Adipocyte (in vitro differentiated cells): ENCODE data around the gene ARMC8.

Experiments used
- DNase-seq: peaks from one replicate; pipeline ENCODE4 v3.0.0-alpha.2; 2015; ENCODE audit warnings: low read depth
- H3K27me3 ChIP-seq: replicated peaks from 2 replicates; pipeline ENCODE4 v1.7.0; 2013; ENCODE audit warnings: mild to moderate bottlenecking, low read length, moderate library complexity; ENCODE audit not compliant: control insufficient read depth, insufficient read depth
- H3K36me3 ChIP-seq: 2 replicates; pipeline ENCODE4 v1.7.0; 2013; ENCODE audit warnings: low read length, mild to moderate bottlenecking, moderate library complexity; ENCODE audit not compliant: control insufficient read depth, insufficient read depth, severe bottlenecking
- H3K4me1 ChIP-seq: 2 replicates; pipeline ENCODE4 v1.7.0; 2013; ENCODE audit warnings: mild to moderate bottlenecking, low read length, moderate library complexity; ENCODE audit not compliant: control insufficient read depth, insufficient read depth
- H3K4me3 ChIP-seq: 2 replicates; pipeline ENCODE4 v1.7.0; 2013; ENCODE audit warnings: mild to moderate bottlenecking, low read length, moderate library complexity
- H3K9ac ChIP-seq: 2 replicates; pipeline ENCODE4 v1.7.0; 2013; ENCODE audit warnings: mild to moderate bottlenecking, low read length, moderate library complexity
- H3K9me3 ChIP-seq: 2 replicates; pipeline ENCODE4 v1.7.0; 2013; ENCODE audit warnings: mild to moderate bottlenecking, low read length, moderate library complexity; ENCODE audit not compliant: control insufficient read depth

Gene ARMC8

GRCh38 chr3:138200424-138200823, 13.3 kb downstream of the ARMC8 start:
- Histone ChIP-seq H3K4me3 (no peak overlapping the region), H3K9me3 (no peaks in the 10 kb centered on the region), H3K36me3 (peaks cover 20% of the 10 kb centered on the region), H3K27me3 (no peaks in the 10 kb centered on the region), H3K4me1 (peaks cover 25% of the 10 kb centered on the region), H3K9ac (no peak overlapping the region)
- DNase-seq = no peak

DNA sequence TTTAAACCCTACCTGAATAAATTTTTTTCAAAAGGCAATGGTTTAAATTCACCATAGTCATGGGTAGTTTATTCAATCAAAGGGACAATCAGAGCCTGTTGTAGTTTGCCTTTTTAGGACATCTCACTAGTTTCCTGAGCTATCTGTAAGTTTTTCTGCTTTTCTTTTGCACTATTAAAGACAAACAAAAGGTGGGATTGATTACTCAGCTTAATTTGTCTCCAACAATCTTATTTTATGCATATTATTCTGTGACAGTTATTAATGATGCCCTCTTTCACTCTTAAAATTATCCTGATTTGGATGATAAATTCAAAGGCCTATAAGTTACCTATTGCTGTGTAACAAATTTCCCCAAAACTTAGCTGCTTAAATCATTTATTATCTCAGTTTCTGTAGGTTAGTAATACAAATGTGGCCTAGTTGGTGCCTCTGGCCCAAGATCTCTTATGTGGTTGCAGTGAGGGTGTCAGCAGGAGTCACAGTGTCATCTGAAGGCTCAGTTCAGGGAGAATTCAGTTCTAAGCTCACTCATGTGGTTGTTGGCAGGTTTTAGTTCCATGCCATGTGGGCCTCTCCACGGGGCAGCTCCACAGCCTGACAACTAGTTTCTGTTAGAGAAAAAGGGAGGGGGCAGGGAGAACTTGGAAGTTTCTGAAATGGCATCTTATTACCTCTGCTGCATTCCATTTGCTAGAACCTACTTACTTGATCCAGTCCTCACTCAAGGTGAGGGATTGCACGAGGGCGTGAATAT, 16.0 kb downstream of the ARMC8 start:
- Histone ChIP-seq H3K9ac (no peak overlapping the region), H3K4me3 (no peak overlapping the region), H3K36me3 (peaks cover 37% of the 10 kb centered on the region), H3K4me1 (peaks cover 18% of the 10 kb centered on the region), H3K9me3 (no peaks in the 10 kb centered on the region), H3K27me3 (no peaks in the 10 kb centered on the region)
- no peak for DNase-seq

DNA sequence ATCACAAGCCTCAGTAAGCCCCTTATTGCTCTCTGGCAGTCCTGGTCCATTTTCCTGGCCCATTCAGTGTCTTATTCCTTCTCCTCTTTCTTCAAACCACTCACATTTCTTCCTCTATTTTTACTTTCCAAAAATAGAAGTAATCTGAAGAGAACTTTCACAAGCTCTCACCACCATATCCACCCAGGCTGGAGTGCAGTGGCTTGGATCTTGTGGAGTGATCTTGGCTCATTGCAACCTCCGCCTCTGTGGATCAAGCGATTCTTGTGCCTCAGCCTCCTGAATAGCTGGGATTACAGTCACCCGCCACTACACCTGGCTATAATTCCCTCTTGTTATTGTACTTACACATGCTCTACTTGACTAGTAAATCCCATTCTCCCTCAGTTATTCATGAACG, 16.8 kb downstream of the ARMC8 start:
- Histone ChIP-seq H3K27me3 (no peaks in the 10 kb centered on the region), H3K9me3 (no peaks in the 10 kb centered on the region), H3K4me1 (peaks cover 18% of the 10 kb centered on the region), H3K4me3 (no peak overlapping the region), H3K9ac (no peak overlapping the region), H3K36me3 (peaks cover 37% of the 10 kb centered on the region)
- no peak for DNase-seq

GRCh38 chr3:138205527-138205926, 18.4 kb downstream of the ARMC8 start:
- no peak overlapping the region for H3K9ac ChIP-seq

GRCh38 chr3:138206196-138206595, 19.1 kb downstream of the ARMC8 start:
- H3K36me3 ChIP-seq = peaks cover 31% of the 10 kb centered on the region
- H3K9ac ChIP-seq = no peak overlapping the region
- H3K27me3 ChIP-seq = no peaks in the 10 kb centered on the region
- peaks cover 6% of the 10 kb centered on the region for H3K4me1 ChIP-seq
- no peak overlapping the region for H3K4me3 ChIP-seq
- no peaks in the 10 kb centered on the region for H3K9me3 ChIP-seq
- DNase-seq = no peak

More at GRCh38 chr3:138205527-138205926, 18.4 kb downstream of the ARMC8 start:
- no peak for DNase-seq
- H3K27me3 ChIP-seq = no peaks in the 10 kb centered on the region
- H3K36me3 ChIP-seq = peaks cover 31% of the 10 kb centered on the region
- H3K4me1 ChIP-seq = peaks cover 5% of the 10 kb centered on the region
- no peak overlapping the region for H3K4me3 ChIP-seq
- H3K9me3 ChIP-seq = no peaks in the 10 kb centered on the region

- Histone ChIP-seq H3K4me3 (no peak overlapping the region), H3K27me3 (no peaks in the 10 kb centered on the region), H3K4me1 (peaks cover 7% of the 10 kb centered on the region), H3K9ac (no peak overlapping the region), H3K36me3 (peaks cover 38% of the 10 kb centered on the region), H3K9me3 (no peaks in the 10 kb centered on the region)
- DNase-seq = no peak
Observed at GRCh38 chr3:138210528-138210927, 23.4 kb downstream of the ARMC8 start.

DNA sequence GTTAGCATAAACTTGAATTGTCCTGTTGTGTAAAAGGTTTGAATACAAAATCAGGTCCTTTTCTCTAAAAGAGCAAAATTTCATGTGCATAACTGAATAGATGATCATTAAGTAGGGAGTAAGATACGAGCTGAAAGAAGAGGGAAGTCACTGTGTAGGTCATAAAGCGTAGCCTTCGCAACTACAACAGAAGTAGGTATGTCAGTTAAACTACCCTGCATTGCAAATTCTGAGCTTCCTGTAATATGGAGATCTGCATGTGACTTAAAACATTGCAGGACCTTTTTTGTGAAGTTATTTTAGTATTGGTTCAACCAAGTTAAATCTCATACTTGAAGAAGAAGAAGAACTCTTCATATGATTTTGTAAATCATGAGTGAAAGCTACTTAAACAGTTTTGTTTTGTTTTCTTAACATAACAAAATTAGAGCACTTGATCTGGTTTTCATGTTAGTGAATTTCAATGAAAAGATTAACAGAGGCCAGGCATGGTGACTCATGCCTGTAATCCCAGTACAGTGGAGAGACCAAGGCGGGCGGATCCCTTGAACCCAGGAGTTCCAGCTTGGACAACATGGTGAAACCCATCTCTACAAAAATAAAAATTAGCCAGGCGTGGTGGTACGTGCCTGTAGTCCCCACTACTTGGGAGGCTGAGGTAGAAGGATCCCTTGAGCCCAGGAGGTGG, 26.4 kb downstream of the ARMC8 start:
- Histone ChIP-seq H3K9ac (no peak overlapping the region), H3K36me3 (peaks cover 44% of the 10 kb centered on the region), H3K4me3 (no peak overlapping the region), H3K4me1 (peaks cover 8% of the 10 kb centered on the region), H3K9me3 (no peaks in the 10 kb centered on the region), H3K27me3 (no peaks in the 10 kb centered on the region)
- no peak for DNase-seq

- Histone ChIP-seq H3K9me3 (no peaks in the 10 kb centered on the region), H3K4me3 (no peak overlapping the region), H3K27me3 (no peaks in the 10 kb centered on the region), H3K36me3 (peaks cover 56% of the 10 kb centered on the region), H3K4me1 (peaks cover 30% of the 10 kb centered on the region), H3K9ac (no peak overlapping the region)
- no peak for DNase-seq
Observed at GRCh38 chr3:138219255-138219654, 32.2 kb downstream of the ARMC8 start.

DNA sequence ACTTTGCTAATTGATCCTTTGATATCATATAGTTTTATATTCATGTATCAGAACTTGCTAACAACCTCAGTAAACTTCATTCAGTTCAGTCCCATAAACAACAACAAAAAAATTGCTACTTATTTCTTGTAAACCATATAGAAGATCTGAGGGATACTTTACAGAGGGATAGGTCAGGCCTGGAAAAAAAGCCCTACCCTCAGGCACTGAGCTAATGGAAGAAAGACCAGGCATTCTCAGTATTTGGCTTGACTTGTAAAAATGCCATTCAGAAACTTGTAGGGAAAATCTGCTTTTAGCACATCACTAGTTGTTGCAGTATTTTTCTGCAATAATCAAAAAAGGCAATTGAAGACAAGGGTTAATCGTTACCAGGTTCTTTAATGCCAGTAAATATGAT, 33.1 kb downstream of the ARMC8 start:
- Histone ChIP-seq H3K4me1 (peaks cover 30% of the 10 kb centered on the region), H3K36me3 (peaks cover 65% of the 10 kb centered on the region), H3K27me3 (no peaks in the 10 kb centered on the region), H3K4me3 (no peak overlapping the region), H3K9ac (no peak overlapping the region), H3K9me3 (no peaks in the 10 kb centered on the region)
- DNase-seq = no peak

DNA sequence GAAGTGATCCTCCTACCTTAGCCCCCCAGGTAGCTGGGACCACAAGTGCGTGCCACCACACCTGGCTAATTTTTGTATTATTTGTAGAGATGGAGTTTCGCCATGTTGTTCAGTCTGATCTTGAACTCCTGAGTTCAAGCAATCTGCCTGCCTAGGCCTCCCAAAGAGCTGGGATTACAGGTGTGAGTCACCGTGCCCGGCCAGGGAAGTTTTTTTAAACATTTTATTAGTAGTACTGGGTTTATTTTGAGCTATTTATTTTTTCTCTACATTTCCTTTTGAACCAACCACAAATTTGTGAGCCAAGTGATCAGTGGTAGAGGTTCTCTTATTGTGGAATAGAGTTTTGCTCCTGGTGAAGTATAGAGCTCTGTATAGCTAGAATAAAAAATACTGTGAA, 33.7 kb downstream of the ARMC8 start:
- no peaks in the 10 kb centered on the region for H3K9me3 ChIP-seq
- H3K27me3 ChIP-seq = no peaks in the 10 kb centered on the region
- no peak overlapping the region for H3K9ac ChIP-seq
- no peak overlapping the region for H3K4me3 ChIP-seq
- DNase-seq = no peak
- H3K36me3 ChIP-seq = peaks cover 67% of the 10 kb centered on the region
- H3K4me1 ChIP-seq = peaks cover 30% of the 10 kb centered on the region

DNA sequence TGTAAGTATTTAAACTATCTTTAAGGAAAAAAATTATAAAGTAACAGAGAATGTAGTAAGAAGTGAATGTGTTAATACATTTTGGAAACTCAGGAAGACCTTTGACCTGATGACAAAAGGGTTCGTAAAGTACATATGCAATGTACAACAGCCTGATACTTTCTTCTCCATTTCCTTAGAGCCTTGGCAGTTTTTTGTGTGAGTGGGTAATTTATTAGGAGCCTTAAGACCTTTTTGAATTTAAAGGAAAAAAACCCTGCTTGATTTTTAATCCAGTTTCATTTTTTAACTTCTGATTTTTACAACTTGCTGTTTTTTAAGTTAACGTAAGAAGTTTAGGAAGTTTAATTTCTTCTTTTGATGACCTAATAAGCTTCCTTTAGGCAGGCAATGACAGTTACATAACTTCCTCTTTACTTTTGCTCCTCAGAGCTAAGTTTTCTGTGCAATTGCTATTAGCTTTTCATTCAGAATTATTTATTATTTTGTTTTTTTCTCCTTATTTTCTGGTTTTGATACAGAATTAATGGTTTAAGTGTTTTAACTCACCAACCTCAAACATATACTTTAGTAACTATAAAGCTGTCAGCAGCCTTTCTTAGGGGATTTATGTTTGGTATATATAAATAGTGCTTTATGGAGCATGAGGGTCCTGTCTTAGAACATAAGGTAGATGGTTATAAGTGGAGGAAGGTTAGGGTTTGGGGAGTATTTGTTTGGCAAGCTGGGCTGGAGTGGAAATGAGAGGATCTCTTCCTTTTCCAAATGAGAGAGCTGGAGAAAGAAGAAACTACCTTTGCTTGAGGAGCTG, 35.2 kb downstream of the ARMC8 start:
- no peak for DNase-seq
- Histone ChIP-seq H3K4me3 (no peak overlapping the region), H3K9me3 (no peaks in the 10 kb centered on the region), H3K36me3 (peaks cover 69% of the 10 kb centered on the region), H3K9ac (no peak overlapping the region), H3K4me1 (peaks cover 30% of the 10 kb centered on the region), H3K27me3 (no peaks in the 10 kb centered on the region)
